EL (cell line): Measurements from ENCODE around the gene ZNF787.

Source experiments
- DNase-seq: peaks from one replicate; pipeline ENCODE4 v3.0.0-alpha.2; 2016

ZNF787 gene

GRCh38 chr19:56084835-56085536 is 36.1 kb downstream of the ZNF787 start:
- DNase-seq, result no peak

- DNase-seq, result no peak
Observed at GRCh38 chr19:56083668-56084067, 37.4 kb downstream of the ZNF787 start.

- DNase-seq, result peak; percentile 81
Observed at GRCh38 chr19:56080669-56081401, 40.3 kb downstream of the ZNF787 start.

GRCh38 chr19:56079609-56080008 is 41.5 kb downstream of the ZNF787 start:
- no peak for DNase-seq

GRCh38 chr19:56076498-56076897 is 44.6 kb downstream of the ZNF787 start:
- DNase-seq, result peak; percentile 49

GRCh38 chr19:56071151-56071550 is 49.9 kb downstream of the ZNF787 start:
- DNase-seq, result no peak

GRCh38 chr19:56069642-56070041 is 51.5 kb downstream of the ZNF787 start:
- no peak for DNase-seq

GRCh38 chr19:56066152-56067023 is 54.7 kb downstream of the ZNF787 start:
- peak; percentile 61 for DNase-seq

- no peak for DNase-seq
Observed at GRCh38 chr19:56053596-56053995, 67.5 kb downstream of the ZNF787 start.
